Heart right ventricle (tissue), 16 donors: Measurements from ENCODE around the gene SPATA6L. TPM values are rescaled to one million over a fixed set of nuclear protein-coding genes. Genes with fewer than 3 reads are reported as not detected.

ENCODE experiments used
- ATAC-seq, 8 donors: fragments of 200-7000 bp; cut with Tn5 transposase; one replicate each; pipeline ENCODE4 v1.9.1; 2020; ENCODE audit warnings: mild to moderate bottlenecking in 8 of 8, moderate library complexity in 8 of 8, moderate number of reproducible peaks in 1 of 8
- DNase-seq, 2 donors: peaks; one replicate each; pipeline ENCODE4 v3.0.0-alpha.2; 2020
- H3K27ac ChIP-seq, 10 donors: fragments of 200-600 bp; sonication (generic) in 2 of 10; one replicate each; pipeline versions ENCODE4 v1.5.0 to v1.8.0; 2020 to 2022; ENCODE audit warnings: mild to moderate bottlenecking in 3 of 10
- H3K27me3 ChIP-seq, 7 donors: fragments of 200-600 bp; one replicate each; pipeline ENCODE4 v1.8.0; 2021 to 2022; ENCODE audit warnings: mild to moderate bottlenecking in 2 of 7
- H3K36me3 ChIP-seq, 9 donors: fragments of 200-600 bp; sonication (generic) in 1 of 9; one replicate each; pipeline versions ENCODE4 v1.5.0 to v1.8.0; 2020 to 2022; ENCODE audit warnings: mild to moderate bottlenecking in 2 of 9
- H3K4me1 ChIP-seq, 9 donors: fragments of 200-600 bp; sonication (generic) in 1 of 9; one replicate each; pipeline versions ENCODE4 v1.5.0 to v1.8.0; 2020 to 2022; ENCODE audit warnings: mild to moderate bottlenecking in 4 of 9
- H3K4me3 ChIP-seq, 10 donors: fragments of 200-600 bp; sonication (generic) in 2 of 10; one replicate each; pipeline versions ENCODE4 v1.5.0 to v1.8.0; 2020 to 2022; ENCODE audit warnings: mild to moderate bottlenecking in 7 of 10, moderate library complexity in 2 of 10
- H3K9me3 ChIP-seq, 11 donors: fragments of 200-600 bp in 10 of 11; sonication (generic) in 2 of 11; one replicate each; pipeline versions ENCODE4 v1.5.0 to v1.8.0; 2013 to 2022; ENCODE audit warnings: mild to moderate bottlenecking in 2 of 11, control low read depth in 1 of 11, moderate library complexity in 1 of 11
- CTCF ChIP-seq, 9 donors: fragments of 200-600 bp; sonication (generic) in 2 of 9; IDR thresholded peaks; one replicate each; pipeline versions ENCODE4 v1.5.0 to v1.8.0; 2021 to 2022; ENCODE audit warnings: antibody characterized with exemption in 9 of 9, mild to moderate bottlenecking in 5 of 9, moderate library complexity in 1 of 9
- WGBS, 2 donors: extraction: QIAGEN DNeasy Blood & Tissue Kit; methylation state at CpG; one replicate each; pipeline ENCODE4 v1.1.7; 2013; ENCODE audit warnings: inconsistent platforms in 1 of 2; 5-methylcytosine and 5-hydroxymethylcytosine counted together
- intact Hi-C, 10 donors: fragments of 100-400 bp; cut with DNase I; formaldehyde crosslinking; loops; one replicate each; pipeline versions ENCODE4 v1.11.1 to v1.14.2; 2022
- polyA plus RNA-seq, 2 donors: library from polyadenylated mRNA; stranded (reverse); fragments of 200-250 nt; gene quantifications; one replicate each; pipeline ENCODE4 v1.2.3, GENCODE V29; 2013
- total RNA-seq, 10 donors: library from RNA; stranded (reverse); fragmentation: NEBNext Ultra II Directional in 3 of 10; extraction: Animal tissue kit (Norgen Biotek cat#: 25700) in 3 of 10; gene quantifications; one replicate each; pipeline versions ENCODE4 v1.2.1 to v1.2.4, GENCODE V29; 2021 to 2023
- donor health status: Arrhythmogenic right ventricular cardiomyopathy.
- donor health status: ischemic (EF 13 %, LVEDD 7.1; RV severe dilation, severe dysfunction).
- donor health status: healthy with polysubstance abuse.
- donor health status: DM: no; HTN: yes; CAD: no.
- donor health status: DM: no; HTN: no; CAD: no.
- donor health status: ischemic (EF 25% LVEDD 6.9; RV normal size, moderate dysfunction).
- donor health status: ischemic (EF 25% LVEDD 5.7; RV mildly dilated, moderate dysfunction).
- donor health status: healthy.
- donor health status: DM: yes; HTN: yes; CAD: no.
- donor health status: Ischemic cardiomyopathy.
- donor health status: ischemic (EF 35%, LVEDD 5.7; RV mildly dilated, moderate dysfunction).
- donor health status: nonischemic (EF 11% LVEDD 7.7; RV severe dilation, severe dysfunction).
- donor health status: DM: yes; HTN: yes; CAD: no.
- donor health status: PGD.
- donor health status: ischemic (EF 29% LVEDD 5.4; RV normal size, mild dysfunction).
- donor health status: nonischemic (EF 23%, LVEDD 6.1; RV moderate dilation, normal function).

SPATA6L gene
- total and polyA plus RNA-seq, 12 donors = 0.36 to 1.9 (median 1.1) TPM

GRCh38 chr9:4678679-4679267, 12.5 kb upstream of the SPATA6L start:
- Histone ChIP-seq H3K36me3 (peaks cover 0 to 4% (median 0%) of the 10 kb centered on the region in 9 donors), H3K4me3 (peak overlapping the region; percentile 67 to 96 (median 78)), H3K4me1 (peaks cover 0 to 33% (median 24%) of the 10 kb centered on the region in 9 donors), H3K9me3 (no peaks in the 10 kb centered on the region), H3K27me3 (no peaks in the 10 kb centered on the region), H3K27ac (peak overlapping the region; percentile 91 to 100 (median 96))
- ATAC-seq = peak in 7 of 8 donors; percentile 4 to 45 (median 17)
- 0 to 2% methylated on average over 16 of the region's 16 CpGs for WGBS, 2 donors
- peak in 1 of 2 donors; percentile 16 for DNase-seq
- intact Hi-C loops = loop anchor here in 5 of 10 donors (1.0 to 5.0 kb wide), 2 partner anchors 16 to 64 kb away; partner anchors contain the start of genes AK3 (in 4 of the 5) and PLPP6 (in 1 of the 5)
- TF ChIP-seq CTCF (IDR thresholded peaks at IDR 0.05) = no peak

GRCh38 chr9:4677392-4677791, 11.1 kb upstream of the SPATA6L start:
- Histone ChIP-seq H3K27ac (no peak overlapping the region), H3K27me3 (no peaks in the 10 kb centered on the region), H3K9me3 (no peaks in the 10 kb centered on the region), H3K36me3 (no peaks in the 10 kb centered on the region), H3K4me1 (peaks cover 0 to 26% (median 19%) of the 10 kb centered on the region in 9 donors), H3K4me3 (no peak overlapping the region)
- WGBS, 2 donors = 60 to 90% methylated on average over 3 of the region's 3 CpGs
- no peak for DNase-seq
- intact Hi-C loops = loop anchor here in 4 of 10 donors (5.0 kb wide), 1 partner anchor 65 kb away; the partner anchor contains the start of gene AK3 (in 4 of the 4)
- TF ChIP-seq CTCF (IDR thresholded peaks at IDR 0.05) = no peak
- ATAC-seq = no peak

- DNase-seq = no peak
- no peak overlapping the region for H3K27ac ChIP-seq
- no peak for TF ChIP-seq CTCF (IDR thresholded peaks at IDR 0.05)
- ATAC-seq = no peak
- no peaks in the 10 kb centered on the region for H3K27me3 ChIP-seq
- intact Hi-C loops = loop anchor here in 4 of 10 donors (5.0 kb wide), 1 partner anchor 68 kb away; the partner anchor contains the start of gene AK3 (in 4 of the 4)
- H3K9me3 ChIP-seq = no peaks in the 10 kb centered on the region
- peaks cover 0 to 10% (median 4%) of the 10 kb centered on the region in 9 donors for H3K4me1 ChIP-seq
- no peak overlapping the region for H3K4me3 ChIP-seq
- no peaks in the 10 kb centered on the region for H3K36me3 ChIP-seq
These were observed 8.5 kb upstream of the SPATA6L start for GRCh38 chr9:4674783-4675182.

GRCh38 chr9:4671737-4672136, 5.5 kb upstream of the SPATA6L start:
- intact Hi-C loops = no loop called here
- peaks cover 0 to 3% (median 0%) of the 10 kb centered on the region in 9 donors for H3K4me1 ChIP-seq
- no peaks in the 10 kb centered on the region for H3K9me3 ChIP-seq
- ATAC-seq = no peak
- TF ChIP-seq CTCF (IDR thresholded peaks at IDR 0.05) = no peak
- H3K27ac ChIP-seq = no peak overlapping the region
- H3K36me3 ChIP-seq = no peaks in the 10 kb centered on the region
- H3K4me3 ChIP-seq = no peak overlapping the region
- DNase-seq = no peak
- 98 to 100% methylated on average over 1 of the region's 1 CpG for WGBS, 2 donors
- H3K27me3 ChIP-seq = no peaks in the 10 kb centered on the region
